ENCODE measurements around the gene NES. TPM values are rescaled to one million over a fixed set of nuclear protein-coding genes. Genes with fewer than 3 reads are reported as not detected.
A peak's percentile ranks its signal among the peaks of the same experiment; 100 is the strongest.

The NES gene
- polyA plus RNA-seq (2013, experiment 1 of 2; ENCODE audit: insufficient read length) = 93.9 TPM
- 54.1 TPM for polyA plus RNA-seq (2013, experiment 2 of 2; ENCODE audit: insufficient read length)

DNA sequence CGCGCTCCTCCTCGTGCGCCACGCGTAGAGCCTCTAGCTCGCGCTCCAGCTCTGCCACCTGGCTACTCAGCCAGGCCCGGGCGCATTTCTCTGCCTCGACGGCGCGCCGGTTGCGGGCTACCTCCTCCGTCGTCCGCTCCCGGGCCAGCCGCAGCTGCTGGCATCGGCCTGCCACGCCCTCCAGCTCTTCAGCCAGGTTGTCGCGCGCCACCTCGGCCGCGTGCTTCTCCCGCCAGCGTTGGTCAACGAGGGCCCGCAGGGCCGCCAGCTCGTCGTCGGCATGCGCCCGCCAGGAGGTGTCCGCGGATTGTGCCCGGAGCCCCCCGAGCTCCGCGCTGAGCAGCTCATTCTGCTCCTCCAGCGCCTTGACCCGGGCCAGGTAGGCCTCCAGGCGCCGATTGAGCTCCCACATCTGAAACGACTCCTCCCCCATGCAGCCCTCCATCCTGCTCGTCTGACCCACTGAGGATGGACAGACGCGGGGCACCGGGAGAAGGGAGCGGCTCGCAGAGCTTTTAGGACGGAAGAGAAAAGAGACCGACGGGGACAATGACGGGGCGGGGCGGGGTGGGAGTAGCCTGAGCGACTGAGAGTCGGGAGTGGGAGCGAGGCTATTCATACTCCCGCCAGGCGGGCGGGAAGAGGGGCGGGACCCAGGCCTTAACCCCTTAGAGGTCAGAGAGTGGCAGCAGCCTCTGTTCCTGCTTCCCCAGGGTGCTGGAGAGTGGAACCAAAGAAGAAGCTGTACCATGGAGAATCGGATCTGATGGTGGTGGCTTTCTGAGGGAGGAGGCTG is at the start of gene NES:
Gene NES, minus strand, starts transcription at position 588 of the 796 bp plus-strand sequence. Its CDS starts 143 bp downstream, at position 445.
- peak; percentile 80 for DNase-seq

DNA sequence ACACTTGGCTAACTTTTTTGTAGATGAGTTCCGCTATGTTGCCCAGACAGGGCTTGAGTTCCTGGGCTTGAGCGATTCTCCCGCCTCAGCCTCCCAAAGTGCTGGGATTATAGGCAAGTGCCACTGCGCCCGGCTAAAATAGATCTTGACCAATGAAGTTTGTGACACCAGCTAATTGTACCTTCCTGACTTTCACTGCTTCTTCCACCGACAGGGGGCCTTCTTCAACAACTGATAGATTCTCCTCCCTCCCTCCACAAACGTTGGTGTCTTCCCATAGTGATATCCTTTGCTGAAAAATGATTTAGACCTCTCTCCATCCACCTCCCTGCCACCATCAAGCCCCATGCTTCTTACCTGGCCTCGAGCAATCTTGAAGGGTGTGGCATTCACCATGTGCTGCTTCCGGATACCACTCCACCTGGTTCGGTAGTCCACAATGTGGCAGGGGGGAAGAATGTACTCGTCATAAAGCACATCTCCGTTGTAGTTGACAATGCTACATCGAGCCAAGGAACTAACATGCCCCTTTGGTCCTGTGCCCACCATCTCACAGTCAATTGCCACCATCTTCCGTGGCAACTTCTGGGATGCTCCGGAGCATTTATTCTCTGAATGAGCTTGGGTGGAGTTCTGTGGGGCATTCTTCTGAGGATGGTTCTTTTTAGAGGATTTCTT is 49.5 kb upstream of the NES start:
- peak; percentile 75 for DNase-seq

- DNase-seq = peak; percentile 80
Observed at GRCh38 chr1:156725683-156726280, 48.6 kb upstream of the NES start.

GRCh38 chr1:156721535-156721934 is 44.3 kb upstream of the NES start:
- no peak for DNase-seq

DNA sequence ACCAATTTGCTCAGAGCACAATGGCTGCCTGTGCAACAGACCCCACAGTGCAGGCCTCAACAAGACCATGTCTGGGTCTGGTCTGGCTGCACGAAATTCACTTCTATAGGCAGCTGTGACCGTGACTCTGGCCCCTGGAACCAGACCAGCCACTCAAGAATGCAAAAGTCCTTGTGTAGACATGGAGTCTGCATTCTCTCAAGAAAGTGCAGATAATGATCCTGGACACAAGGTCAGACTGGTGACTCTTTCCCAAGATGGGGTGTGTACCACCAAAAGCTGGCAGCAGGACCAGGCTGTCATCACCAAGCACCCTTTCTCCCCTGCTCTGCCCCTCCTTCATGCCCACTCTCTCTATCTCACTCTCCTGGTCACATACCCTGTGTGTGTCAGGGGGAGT is 43.9 kb upstream of the NES start:
- DNase-seq = no peak

DNA sequence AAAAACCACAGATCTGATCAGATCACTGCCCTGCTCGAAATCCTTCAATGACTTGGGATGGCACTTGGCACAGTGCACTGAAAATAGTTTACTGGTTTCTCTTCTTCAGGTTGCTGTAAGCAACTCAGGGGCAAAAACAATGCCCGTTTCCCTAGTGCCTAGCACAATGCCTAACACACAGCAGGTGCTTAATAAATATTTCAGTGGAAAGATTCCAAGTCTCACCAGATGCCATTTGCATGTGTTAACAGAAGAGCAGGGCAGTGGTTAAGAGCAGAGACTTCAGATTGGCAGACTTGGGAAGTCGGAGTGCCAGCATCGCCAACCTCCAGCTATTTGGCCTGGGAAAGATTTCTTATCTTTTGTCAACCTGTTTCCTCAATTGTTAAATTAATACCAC is 40.1 kb upstream of the NES start:
- no peak for DNase-seq

DNA sequence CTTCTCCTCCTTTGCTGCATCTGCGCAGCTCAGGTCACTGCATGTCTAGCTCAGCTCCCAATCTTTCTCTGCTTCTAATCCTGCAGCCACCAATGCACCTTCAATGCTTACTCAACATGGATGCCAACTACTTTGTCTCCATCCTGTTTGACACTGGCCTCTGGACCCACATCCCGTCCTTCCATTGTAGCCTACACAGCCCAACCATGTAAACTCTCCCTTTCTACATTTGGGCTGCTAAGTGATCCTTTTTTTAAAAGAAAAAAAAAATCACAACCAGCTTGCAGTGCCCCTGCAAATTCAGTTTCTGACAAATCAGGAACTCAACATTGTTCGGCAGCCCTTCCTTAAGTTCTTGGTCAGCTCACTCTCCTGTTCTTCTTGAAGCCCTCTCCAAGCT is 37.6 kb upstream of the NES start:
- no peak for DNase-seq

DNA sequence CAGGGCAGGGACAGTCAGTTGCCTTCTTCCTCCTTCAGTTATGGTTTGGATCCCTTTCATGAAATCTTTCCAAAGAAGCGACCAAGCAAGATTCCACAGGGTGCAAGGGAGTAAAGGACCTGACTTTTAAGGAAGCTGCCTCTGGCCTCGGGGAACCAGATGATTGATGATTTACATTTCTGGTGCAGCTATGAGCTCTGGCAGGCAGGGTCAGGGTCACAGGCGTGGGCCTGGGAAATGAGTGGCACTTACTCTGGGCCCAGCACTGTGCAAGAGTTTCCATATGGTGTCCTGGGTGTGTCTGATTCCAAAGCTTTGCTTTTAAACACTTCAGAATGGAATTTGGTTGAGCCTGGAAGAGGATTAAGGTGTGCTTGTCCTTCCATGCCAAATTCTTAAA is 35.4 kb upstream of the NES start:
- DNase-seq = no peak

DNA sequence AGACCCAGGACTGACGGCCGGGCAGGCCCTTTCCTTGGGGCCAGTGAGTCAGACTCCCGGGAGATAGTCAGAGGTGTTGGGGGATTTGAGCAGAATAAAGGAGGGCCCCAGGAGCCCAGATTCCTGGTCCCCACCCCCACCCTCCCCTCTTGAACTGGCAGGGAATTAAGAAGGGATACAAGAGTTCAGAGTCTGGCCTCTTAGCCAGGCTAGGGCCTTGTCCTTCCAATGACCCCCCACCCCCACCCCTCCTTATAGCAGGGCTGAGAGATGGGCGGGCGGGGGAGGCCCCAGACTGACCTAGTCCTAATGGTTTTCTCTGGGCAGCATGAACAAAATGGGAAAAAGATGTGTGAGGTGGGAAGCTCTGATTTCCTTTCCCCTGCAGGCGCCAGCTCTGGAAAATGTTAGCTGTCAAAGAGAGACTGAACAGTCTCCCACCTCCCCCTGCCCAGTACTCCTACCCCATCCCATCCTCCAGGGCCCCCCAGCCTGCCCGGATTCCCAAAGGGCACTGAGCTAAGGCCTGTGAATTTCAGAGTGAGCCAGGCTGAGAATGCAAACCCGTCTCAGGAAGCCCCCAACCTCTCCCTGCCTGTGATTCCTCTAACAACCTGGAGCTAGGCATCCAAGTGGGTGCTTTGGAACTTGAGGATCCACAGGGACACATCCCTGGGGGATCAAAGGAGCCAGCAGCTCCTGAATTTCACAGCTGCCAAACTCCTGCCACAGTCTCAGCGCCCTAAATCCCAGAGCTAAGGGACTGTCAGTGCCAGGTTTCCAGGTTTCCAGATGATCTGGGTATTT is 34.0 kb upstream of the NES start:
- no peak for DNase-seq

GRCh38 chr1:156709757-156710489 is 32.7 kb upstream of the NES start:
- DNase-seq = peak; percentile 83

GRCh38 chr1:156709031-156709430 is 31.8 kb upstream of the NES start:
- DNase-seq = no peak

DNA sequence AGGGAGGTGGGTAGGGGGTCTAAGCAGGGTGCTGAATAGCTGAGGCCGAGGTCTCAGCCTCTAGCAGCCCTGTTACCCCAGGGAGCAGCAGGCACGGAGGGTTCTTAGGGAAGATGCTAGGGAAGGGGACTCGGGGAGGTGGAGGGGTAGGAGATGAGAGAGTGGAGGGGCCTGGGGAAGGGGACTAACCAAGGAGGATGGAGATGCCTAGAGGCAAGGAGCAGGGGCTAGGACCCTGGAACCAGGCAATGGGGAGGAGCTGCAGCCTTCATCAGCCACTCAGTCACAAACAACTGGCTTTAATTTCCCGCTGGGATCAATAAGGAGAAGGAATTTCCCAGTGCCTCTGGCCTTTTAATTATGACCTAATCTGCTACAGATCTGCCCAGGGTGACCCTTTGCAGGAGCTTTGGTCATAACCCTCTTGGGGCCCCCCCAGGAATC is 31.0 kb upstream of the NES start:
- no peak for DNase-seq

DNA sequence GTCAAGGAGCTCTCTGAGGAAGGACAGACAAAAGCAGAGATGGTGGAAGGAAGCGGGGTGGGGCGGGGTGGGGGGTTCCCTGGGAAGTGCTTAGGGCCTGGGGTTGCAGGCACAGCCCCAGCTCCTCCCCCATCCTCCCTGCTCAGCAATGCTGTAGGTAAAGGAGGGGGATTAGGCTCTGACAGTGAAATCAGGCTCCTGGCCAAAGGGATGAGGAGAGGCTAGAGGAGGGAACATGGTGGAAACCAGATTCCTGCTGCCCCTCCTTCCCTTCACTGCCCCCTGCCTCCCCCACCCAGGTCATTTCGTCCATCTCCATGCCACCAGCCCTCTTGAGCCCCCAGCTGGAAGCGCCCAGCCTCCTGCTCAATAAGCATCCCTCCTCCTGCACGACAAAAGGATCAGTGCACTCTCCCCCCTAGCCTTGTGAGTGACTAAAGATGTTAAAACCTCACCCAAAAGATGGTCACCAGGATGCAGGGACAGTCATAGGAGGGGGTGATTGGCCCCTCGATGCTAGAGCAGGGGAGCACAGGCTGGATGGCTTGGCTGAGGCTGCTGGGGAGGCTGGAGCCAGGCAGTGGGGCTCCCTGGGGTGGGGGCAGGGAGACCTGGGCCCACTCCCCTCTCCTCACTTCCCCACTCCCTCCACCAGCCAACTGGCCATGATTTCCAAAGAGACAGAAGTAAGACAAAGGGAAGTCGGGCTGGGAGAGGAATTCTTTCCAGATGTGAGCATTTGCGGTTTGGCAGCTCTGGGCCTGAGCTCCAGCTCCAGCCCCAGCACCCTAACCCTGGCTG is 30.4 kb upstream of the NES start:
- DNase-seq = peak; percentile 66

DNA sequence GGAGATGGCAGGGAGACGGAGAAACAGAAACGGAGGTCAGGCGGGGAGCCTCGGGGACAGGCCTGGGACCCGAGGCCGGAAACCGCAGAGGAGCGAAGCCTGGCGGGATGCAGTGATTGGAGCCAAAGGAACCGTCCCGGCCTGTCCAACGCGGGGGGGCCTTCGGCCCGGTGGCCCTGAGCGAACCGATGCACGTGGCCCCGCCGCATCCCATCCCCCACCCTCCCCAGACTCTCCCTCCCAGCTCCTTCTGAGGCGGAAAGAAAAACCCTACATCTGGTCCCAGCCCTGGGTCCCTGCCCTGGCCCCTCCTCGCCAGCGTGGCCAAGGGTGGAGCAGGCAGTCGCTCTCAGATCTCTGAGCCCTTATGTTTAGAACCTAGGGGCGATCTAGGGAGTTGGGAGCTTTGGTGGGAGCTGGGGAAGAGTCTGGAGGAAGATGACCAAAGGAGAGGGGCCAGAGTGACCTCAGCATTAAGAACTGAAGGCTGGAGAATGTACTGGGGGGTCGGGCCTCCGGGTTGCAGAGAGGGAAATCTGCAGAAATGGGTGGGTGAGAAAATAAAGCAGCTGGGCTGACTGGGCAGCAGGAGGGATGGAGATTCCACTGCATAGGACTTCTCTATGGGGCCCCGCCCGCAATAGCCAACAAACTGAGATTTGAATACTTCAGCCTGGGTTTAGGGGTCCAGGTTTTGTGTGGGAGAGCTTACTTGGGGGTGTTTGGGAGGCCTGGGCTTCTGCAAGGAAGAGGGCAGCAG is 29.6 kb upstream of the NES start:
- peak; percentile 57 for DNase-seq

- DNase-seq = peak; percentile 43
Observed at GRCh38 chr1:156705918-156706656, 28.9 kb upstream of the NES start.

DNA sequence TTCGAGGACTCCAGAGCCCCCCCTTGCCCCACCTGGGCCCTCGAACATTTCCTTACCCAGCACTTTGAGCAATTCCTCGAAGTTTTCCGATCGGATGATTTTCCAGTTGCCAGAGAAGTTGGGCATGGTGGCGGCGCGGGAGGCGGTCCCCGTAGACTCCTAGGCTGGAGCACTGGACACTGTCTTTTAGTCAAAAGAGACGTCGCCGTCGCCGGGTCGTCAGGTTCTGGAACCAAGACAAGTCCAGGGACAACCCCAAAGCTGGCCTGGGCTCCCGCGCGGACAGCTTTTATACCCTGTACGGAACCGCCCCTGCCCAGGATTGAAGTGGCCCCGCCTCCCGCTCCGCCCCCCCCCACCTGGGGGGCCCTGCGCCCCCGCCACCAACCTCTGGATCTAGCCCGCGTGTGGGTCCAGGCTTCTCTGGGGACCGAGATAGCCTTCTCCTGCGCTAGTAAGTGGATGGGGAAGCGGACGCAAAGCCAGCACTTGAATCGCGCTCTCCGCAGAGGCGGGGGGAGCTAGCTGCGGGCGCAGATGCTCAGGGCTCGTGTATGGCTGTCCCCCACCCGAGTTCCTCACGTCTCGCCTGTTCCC is 28.2 kb upstream of the NES start, which contains the start of gene CRABP2:
Gene CRABP2, minus strand, starts transcription at position 263 of the 597 bp plus-strand sequence. Its CDS starts 137 bp downstream, at position 126.
- no peak for DNase-seq

DNA sequence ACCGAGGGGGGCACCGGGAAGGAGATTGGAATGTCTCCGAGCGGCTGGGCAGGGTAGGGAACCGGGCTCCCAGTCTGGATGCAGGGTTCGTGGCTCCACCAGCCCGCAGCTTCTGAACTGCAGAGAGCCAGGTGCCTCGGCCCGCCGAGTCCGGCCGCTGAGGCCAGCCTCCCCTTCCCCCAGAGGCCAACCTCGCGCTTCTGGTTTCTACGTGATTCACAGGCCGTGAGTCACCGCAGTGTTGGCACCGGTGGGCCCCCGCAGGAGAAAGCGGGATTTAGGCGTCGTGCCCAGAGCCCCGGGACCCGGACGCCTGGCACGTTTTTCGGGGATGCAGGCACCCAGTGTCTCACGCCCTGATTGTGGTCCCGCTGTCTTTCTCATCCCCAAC is 27.7 kb upstream of the NES start:
- DNase-seq = peak; percentile 75

DNA sequence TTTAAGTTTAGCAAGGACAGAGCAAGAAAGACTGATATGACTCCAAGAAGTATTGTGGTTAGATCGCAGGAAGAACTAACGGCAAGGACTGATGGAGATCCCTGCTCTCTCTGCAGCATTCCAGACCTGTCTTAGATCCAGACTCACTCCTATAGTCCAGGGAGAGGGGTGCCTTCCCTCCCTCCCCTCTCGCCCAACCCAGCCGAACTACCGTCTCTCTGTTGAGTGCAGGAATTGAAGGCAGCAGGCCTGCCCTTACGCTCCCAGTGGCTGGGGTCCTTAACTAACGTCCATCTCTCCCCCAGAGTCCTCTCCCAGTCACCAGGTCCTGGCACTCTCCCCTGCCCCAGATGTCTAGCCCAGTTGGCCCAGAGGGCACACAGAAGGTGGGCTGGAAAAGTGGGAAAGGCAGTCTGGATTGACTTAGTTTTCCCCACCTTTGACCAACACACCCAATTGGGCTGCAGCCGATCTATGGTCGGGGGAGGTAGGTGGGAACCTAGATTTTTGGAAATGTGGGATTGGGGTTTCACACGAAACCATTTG is 27.0 kb upstream of the NES start:
- no peak for DNase-seq

DNA sequence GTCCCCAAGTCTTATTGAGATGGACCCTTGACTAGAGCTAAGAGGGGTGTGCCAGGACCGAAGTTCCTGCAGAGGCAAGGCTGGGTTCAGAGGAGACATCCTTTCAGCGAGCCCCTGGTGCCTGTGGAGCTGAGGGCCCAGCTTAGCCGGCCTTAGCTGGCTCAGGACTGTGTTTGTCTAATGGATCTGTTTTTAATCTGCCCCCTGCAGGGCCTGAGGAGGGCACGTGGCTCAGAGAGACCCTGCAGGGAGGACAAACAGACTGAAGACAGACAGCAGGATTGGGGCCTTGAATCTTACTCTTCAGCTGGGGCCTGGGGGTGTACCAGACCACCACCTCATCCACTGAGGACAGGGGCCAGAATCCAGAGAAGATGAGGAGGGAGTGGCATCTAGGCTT is 26.5 kb upstream of the NES start:
- peak; percentile 50 for DNase-seq
